Stimulated activated naive CD4-positive, alpha-beta T cell (primary cell): ENCODE measurements around the gene CIROP.

Source experiments
- DNase-seq, 6 experiments: peaks; one replicate each; lab custom pipeline; 2025; lab: John Stamatoyannopoulos, UW

Gene CIROP

GRCh38 chr14:23104591-23105347 is at the start of gene CIROP:
TSS of gene CIROP (minus strand) at chr14:23104989. CDS start at chr14:23104920, 69 bp downstream.
- no peak for DNase-seq

- DNase-seq, result peak in 1 of 6 experiments; percentile 23
These were observed 49.3 kb upstream of the CIROP start for GRCh38 chr14:23153851-23154796.

DNA sequence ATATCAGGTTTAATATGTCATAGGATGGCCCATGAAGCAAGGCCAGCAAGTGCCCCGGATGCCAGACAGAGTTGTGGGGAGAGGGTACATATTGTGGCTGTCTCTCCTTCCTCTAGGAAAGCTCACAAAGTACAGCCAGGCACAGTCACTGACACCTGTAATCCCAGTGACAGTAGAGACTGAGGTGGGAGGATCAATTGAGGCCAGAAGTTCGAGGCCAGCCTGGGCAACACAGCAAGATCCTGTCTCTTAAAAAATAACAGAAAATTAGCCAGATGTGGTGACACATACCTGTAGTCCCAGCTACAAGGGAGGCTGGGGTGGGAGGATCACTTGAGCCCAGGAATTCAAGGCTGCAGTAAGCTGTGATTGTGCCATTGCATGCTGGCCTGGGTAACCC is 46.6 kb upstream of the CIROP start:
- DNase-seq, result no peak

DNA sequence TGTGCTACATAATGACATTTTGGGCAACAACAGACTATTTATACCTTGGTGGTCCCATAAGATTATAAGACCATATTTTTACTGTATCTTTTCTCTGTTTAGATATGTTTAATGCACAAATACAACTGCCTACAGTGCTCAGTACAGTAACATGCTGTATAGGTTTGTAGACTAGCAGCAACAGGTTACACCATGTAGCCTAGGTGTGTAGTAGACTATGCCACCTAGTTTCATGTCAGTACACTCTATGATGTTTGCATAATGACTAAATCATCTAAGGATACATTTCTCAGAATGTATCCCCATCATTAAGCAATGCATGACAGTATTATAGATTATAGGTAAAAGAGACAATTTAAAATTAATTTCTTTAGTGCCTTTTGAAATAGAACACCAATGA is 45.0 kb upstream of the CIROP start:
- DNase-seq, result no peak

GRCh38 chr14:23148591-23149249 is 43.9 kb upstream of the CIROP start:
- no peak for DNase-seq

DNA sequence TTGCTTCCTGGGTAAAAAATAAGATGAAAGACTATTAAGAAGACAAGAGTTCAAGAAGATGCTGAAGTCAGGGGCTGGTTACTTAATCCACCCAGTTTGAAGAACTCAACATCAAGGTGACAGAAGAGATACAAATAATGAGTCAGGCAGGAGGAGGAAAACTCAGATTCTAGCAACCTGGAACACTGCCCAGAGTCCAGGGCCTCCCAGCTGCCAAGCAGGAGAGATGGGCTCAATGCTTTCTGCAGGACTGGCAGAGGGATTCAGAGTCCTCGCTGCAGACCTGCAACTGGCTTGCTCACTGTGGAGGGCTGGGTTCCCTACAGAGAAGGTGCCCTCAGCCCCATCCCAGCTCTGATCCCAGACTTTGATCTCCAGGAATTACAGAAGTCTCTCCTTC is 42.9 kb upstream of the CIROP start:
- no peak for DNase-seq

DNA sequence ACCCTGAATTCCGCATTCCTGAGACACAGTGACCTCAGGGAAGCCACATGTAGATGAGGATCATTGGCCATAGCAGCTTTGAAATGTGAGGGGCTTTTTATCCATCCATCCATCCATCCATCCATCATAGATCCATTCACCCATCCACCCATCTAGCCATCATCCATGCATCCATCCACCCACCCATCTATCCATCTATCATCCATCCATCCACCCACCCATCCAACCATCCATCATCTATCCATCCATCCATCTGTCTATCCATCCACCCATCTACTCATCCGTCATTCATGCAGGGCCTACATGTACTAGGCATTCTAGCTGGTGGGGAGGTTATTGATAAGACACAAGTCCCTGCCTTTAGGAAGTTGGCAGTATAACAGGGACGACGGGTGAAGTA is 42.2 kb upstream of the CIROP start:
- DNase-seq, result no peak

DNA sequence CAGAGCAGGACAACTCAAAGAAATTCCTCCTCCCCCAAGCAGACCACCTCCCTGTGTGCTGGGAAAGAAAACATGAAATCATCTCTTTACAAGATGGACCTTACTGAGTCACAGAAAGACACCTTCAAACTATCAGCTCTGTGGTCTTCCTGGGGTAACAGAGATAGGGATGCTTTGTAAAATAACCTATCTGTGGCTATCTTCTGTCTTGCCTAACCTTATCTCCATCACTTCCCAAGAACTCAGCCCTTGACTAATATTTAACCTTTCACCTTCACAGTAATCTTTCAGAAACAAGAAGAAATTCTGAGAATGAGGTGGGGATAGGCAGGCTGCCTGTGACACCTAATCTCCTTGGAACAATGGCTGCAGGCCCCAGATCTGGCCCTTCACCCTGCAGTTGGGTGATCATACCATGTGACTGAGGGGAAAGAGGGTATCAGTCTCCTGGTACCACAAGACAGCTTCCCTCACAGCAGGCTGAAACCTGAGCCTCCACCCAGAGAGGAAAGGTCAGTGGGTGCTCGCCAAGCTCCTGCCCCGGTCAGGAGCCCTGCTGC is 41.6 kb upstream of the CIROP start:
- no peak for DNase-seq

DNA sequence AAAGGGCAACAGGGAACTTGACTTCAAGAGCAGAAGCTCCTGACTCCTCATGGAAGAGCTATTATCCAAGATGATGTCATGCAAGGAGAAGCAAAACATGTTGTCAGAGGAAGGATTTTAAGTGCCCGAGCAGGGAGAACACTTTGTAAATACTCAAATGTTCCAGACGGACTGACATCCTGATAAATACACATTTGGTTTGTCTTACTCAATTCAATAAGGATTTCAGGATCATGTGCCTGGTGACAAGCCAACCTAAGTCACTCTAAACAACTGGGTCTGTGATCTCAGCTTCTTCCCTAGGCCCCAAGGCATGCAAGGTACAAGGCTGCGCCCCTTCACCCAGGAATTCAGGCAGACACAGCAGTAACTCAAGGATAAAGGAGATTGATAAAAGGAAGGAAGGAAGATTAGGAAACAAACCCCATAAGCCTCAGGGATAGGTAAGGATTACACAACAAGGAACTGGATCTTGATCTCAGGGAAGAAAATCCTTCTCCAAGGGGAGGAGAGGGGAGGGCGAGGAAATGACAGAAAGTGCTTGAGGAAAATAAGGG is 41.1 kb upstream of the CIROP start:
- no peak for DNase-seq

- no peak for DNase-seq
These were observed 39.1 kb upstream of the CIROP start for GRCh38 chr14:23143911-23144310.

- no peak for DNase-seq
These were observed 38.0 kb upstream of the CIROP start for GRCh38 chr14:23142826-23143225.

GRCh38 chr14:23141706-23142444 is 37.1 kb upstream of the CIROP start:
- no peak for DNase-seq

DNA sequence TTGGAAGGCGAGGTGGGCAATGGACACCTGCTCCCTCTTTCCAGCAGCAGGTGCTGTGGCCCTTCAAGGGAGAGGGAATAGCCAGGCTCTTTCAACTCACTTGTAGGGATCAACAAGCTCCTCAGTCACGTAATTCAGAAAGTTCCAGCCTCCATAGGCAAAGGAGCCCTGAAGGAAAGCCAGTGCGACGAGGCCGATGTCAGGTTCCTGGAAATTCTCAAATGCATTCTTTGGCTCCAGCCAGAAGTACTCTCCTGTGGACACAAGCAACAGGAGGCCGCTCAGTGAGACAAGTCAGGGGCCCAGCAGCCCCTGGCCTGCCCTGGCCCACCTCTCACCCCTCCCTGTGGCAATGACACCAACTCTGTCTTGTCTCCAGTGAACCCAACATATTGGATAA is 35.6 kb upstream of the CIROP start:
- DNase-seq, result no peak

GRCh38 chr14:23139874-23140273 is 35.1 kb upstream of the CIROP start:
- no peak for DNase-seq

DNA sequence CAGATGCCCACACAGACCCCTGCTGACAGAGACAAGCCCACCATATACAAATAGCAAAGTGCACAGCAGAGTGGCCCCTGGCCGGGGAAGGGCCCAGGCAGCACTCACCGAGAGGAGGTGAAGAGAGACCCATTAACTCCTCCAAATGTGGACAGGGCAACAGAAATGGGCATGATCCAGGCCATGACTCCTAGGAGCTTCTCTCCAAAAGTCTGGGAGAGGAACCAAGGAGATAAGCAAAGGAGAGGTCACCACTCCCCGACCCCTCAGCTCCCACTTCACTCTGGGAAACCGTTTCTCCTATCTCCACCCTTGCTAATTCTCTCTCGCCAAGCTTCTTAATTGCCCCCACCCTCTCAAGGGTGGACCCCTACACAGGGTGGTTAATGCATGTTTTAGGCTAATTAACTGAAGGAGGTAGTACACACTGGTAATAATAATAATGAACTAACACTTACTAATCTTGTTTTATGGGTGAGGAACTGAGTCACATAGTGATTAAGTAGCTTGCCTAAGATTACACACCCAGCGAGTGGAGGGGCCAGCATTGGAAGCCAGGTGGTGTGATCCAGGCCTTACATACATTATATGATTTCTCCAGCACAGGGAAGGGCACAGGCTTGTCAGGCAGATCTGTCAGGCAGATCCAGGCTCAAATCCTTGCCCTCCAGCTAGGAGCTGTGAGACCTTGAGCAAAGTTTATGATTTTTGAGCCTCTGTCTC is 33.2 kb upstream of the CIROP start:
- no peak for DNase-seq

GRCh38 chr14:23137192-23137812 is 32.5 kb upstream of the CIROP start:
- DNase-seq, result no peak

- no peak for DNase-seq
These were observed 31.9 kb upstream of the CIROP start for GRCh38 chr14:23136566-23137133.

DNA sequence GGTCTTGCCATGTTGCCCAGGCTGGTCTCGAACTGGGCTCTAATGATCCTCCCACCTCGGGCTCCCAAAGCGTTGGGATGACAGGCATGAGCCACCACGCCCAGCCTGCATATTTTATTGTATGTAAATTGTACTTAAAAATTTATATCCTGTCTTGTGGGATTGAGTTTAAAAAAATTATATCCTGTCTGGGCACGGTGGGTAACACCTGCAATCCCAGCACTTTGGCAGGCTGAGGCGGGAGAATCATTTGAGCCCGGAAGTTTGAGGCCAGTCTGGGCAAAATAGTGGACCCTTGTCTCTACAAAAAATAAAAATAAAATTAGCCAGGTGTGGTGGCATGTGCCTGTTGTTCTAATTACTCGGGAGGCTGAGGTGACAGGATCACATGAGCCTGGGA is 28.2 kb upstream of the CIROP start:
- no peak for DNase-seq

DNA sequence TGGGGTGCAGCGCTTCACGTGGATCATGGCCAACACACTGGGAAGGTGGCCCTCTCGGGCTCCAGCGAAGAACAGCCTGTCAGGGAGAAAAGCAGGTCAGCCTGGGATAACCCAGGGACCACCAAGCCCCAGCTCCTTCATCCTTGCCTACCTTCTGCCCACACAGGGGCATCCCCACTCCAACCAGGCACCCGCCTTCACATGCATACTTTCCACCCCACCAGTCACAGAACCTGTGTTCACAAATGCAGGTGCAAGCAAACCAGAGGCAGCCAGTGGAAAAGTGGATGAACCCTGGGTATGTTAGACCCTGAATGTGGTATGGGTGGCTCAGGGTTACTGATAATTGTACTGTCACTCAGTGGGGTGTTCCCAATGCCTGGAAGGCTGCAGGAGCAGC is 26.7 kb upstream of the CIROP start:
- DNase-seq, result no peak

DNA sequence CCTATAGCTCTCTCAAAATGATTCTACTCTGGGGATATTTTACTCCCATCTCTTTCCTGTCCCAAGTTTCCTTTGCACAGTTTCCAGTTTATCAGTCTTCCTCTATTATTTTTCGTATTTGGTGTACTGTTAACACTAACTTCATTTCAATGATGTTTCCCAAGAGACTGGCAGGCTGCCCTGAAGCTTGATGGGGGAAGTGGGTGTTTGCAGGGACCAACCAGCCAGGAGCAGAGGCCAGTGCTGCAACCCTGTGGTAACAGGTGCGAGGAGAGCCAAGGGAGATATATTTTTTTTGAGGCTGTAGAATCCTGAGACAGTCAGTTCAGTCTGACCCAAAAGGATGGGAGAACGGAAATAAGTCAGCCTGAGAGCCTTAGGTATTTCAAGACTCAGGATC is 26.1 kb upstream of the CIROP start:
- no peak for DNase-seq
